ENCODE data around the gene MATR3.

DNA sequence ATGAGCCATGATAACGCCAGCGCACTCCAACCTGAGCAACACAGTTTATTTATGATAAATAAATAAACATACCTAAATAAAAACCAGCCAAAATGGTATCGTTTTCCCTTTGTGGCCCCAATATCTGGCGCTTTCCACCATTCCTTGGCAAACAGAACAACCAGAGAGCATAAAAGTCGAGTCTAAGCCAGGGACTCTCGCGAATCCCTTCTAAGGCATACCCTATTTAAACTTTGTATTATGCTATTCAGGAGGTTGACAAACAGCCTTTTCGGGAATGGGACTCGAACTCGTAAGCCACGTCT, 386 bp upstream of the MATR3 start:
- no peak for TF ChIP-seq EZH2 (IDR thresholded peaks at IDR 0.05)
- no peak for TF ChIP-seq POLR2AphosphoS5 (IDR thresholded peaks at IDR 0.05; ENCODE audit: borderline replicate concordance, low read depth, low read length)
- TF ChIP-seq FOXP2 (optimal IDR thresholded peaks at IDR 0.05; ENCODE audit: control extremely low read depth, extremely low read length, insufficient read depth), result no peak

Measured in SK-N-MC (cell line).